GM21390 (cell line): ENCODE results near the gene TUBB4B.
A peak's percentile ranks its signal among the peaks of the same experiment; 100 is the strongest.
"Not testable (repeated sequence)": the region's sequence is repeated elsewhere in the genome, so short reads cannot be mapped to it uniquely, and the experiment has no call there.

Experiments
- ATAC-seq: cut with Tn5 transposase; IDR thresholded peaks from one replicate; pipeline ENCODE4 v1.9.1; 2021; ENCODE audit not compliant: unreplicated experiment

TUBB4B gene

GRCh38 chr9:137250329-137251193 is 9.5 kb downstream of the TUBB4B start:
- ATAC-seq, result no peak

GRCh38 chr9:137251194-137251461 is 10.0 kb downstream of the TUBB4B start, which contains the start of gene STPG3:
Gene STPG3, plus strand, starts transcription at chr9:137251286. Its CDS starts 1 bp downstream, at chr9:137251287.
- no peak for ATAC-seq

GRCh38 chr9:137251490-137252268 is 10.6 kb downstream of the TUBB4B start:
- no peak for ATAC-seq

GRCh38 chr9:137252555-137253506 is 11.7 kb downstream of the TUBB4B start:
- ATAC-seq, result no peak

GRCh38 chr9:137253717-137254623 is 12.9 kb downstream of the TUBB4B start:
- no peak for ATAC-seq

- peak; percentile 74 for ATAC-seq
Measured at GRCh38 chr9:137254624-137255447, 13.7 kb downstream of the TUBB4B start, which contains the start of gene NELFB. Gene NELFB, plus strand, starts transcription at chr9:137255327.

GRCh38 chr9:137255448-137256114 is 14.5 kb downstream of the TUBB4B start:
- no peak for ATAC-seq

GRCh38 chr9:137256362-137256761 is 15.3 kb downstream of the TUBB4B start:
- ATAC-seq, result no peak

GRCh38 chr9:137256856-137257255 is 15.8 kb downstream of the TUBB4B start:
- no peak for ATAC-seq

GRCh38 chr9:137262173-137262908 is 21.3 kb downstream of the TUBB4B start:
- not testable (repeated sequence) for ATAC-seq

GRCh38 chr9:137262909-137263285 is 21.8 kb downstream of the TUBB4B start:
- ATAC-seq, result no peak

GRCh38 chr9:137263506-137263905 is 22.4 kb downstream of the TUBB4B start:
- ATAC-seq, result no peak

- no peak for ATAC-seq
Measured at GRCh38 chr9:137264067-137264466, 23.0 kb downstream of the TUBB4B start.

GRCh38 chr9:137265496-137266161 is 24.5 kb downstream of the TUBB4B start:
- no peak for ATAC-seq

- no peak for ATAC-seq
Measured at GRCh38 chr9:137266162-137266527, 25.1 kb downstream of the TUBB4B start.

GRCh38 chr9:137266585-137267453 is 25.7 kb downstream of the TUBB4B start:
- no peak for ATAC-seq
